Stimulated activated CD4-positive, alpha-beta T cell treated with anti-CD3 and anti-CD28 coated beads, Interleukin-4, amount 100 ng/mL, for 24 hours (primary cell): ENCODE results near the gene KREMEN2.
A peak's percentile ranks its signal among the peaks of the same experiment; 100 is the strongest.

Experiments
- DNase-seq: peaks from one replicate; pipeline ENCODE4 v3.0.0-alpha.2; 2020

Gene KREMEN2

DNA sequence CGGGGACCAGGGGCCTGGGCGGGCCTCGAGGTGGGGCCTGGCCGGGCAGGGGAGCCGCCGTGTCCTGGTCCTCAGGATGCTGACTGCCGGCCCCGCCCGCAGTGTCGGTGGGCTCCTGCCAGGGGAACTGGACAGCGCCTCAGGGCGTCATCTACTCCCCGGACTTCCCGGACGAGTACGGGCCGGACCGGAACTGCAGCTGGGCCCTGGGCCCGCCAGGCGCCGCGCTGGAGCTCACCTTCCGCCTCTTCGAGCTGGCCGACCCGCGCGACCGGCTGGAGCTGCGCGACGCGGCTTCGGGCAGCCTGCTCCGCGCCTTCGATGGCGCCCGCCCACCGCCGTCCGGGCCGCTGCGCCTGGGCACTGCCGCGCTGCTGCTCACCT lies 2.7 kb downstream of the KREMEN2 start:
- no peak for DNase-seq

DNA sequence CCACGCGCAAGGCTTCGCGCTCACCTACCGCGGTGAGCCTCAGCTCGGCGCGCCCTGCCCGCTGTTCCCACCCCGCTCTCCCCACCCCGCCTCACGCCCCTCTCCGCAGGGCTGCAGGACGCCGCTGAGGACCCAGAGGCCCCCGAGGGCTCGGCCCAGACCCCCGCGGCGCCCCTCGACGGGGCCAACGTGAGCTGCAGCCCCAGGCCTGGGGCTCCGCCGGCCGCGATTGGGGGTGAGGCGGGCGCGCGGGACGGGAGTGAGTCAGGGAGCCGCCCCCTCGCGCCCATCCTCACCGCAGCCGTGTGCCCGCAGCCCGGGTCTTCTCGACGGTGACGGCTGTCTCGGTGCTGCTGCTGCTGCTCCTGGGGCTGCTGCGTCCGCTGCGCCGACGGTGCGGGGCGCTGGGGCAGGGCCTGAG lies 3.1 kb downstream of the KREMEN2 start:
- no peak for DNase-seq

DNA sequence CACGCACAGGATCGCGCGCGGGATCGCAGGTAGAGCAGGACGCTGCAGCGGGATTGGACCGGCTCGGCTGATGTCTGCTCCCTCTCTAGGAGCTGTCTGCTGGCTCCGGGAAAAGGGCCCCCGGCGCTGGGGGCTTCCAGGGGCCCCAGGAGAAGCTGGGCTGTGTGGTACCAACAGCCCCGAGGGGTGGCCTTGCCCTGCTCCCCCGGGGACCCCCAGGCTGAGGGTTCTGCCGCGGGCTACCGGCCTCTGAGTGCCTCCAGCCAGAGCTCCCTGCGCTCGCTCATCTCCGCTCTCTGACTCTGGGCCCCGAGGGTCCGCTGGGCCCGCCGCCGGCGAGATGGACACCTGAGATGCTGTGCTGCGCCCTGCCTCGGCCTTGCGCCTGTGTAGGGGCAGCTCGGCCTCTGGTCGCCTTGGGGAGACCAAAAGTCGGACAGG lies 3.7 kb downstream of the KREMEN2 start:
- no peak for DNase-seq

DNA sequence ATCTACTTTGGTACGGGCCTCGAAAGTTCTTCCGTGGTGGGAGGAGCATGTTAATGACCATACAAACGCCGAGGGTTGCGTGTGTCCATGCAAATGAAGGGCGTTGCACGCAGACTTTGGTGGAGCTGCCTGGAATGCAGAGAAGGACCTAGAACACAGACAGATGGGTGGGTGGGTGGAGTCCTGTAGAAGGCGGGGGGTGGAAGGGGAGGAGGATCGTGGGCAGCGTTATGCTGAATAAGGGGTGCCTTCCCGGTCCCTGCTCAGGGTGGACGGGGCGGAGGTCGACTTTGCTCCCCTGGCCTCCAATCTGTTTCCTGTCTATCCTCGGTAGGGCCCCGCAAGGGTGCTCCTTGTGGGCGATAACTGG lies 4.3 kb downstream of the KREMEN2 start:
- DNase-seq = no peak

DNA sequence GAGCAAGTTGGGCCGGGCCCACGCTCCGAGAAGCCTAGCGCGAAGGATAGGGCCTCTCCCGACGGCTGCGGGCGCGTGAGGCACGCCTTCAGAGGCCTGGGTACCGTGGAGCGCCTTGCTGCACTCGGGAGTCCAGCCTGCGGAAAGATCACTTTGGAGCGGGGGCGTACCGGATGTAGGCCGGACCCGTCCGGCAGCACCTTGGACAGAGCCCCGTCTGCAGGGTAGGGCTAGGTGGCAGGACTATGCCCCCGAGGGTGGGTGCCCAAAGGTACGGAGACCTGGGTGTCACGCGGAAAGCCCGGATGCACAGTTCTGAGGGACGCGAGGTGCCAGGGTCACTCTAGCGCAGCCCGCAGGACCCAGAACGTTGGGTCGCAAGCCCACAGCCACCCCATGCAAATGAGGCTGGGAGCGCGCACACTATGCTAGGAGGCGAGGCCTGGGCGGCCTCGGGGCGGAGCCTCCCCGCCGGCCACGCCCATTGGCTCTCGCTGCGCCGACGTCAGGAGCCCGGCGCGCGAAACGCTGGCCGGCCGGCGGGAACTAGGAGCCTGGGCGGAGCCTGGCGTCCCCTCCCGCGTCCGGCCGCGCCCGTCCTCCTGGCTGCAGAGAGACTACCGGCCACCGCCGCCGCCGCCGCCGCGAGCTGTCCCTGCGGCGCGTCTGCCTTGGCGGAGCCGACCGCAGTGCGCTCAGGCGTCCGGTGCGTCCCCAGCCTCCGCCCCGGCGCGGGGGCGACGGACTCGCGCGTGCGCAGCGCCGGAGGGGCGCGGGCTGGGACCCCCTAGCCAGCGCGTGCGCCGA lies 4.9 kb downstream of the KREMEN2 start, which contains the start of gene PAQR4:
TSS of gene PAQR4 (plus strand) at position 611 of the 807 bp plus-strand sequence. CDS start 327 bp downstream, outside the sequence.
- DNase-seq = peak; percentile 77

DNA sequence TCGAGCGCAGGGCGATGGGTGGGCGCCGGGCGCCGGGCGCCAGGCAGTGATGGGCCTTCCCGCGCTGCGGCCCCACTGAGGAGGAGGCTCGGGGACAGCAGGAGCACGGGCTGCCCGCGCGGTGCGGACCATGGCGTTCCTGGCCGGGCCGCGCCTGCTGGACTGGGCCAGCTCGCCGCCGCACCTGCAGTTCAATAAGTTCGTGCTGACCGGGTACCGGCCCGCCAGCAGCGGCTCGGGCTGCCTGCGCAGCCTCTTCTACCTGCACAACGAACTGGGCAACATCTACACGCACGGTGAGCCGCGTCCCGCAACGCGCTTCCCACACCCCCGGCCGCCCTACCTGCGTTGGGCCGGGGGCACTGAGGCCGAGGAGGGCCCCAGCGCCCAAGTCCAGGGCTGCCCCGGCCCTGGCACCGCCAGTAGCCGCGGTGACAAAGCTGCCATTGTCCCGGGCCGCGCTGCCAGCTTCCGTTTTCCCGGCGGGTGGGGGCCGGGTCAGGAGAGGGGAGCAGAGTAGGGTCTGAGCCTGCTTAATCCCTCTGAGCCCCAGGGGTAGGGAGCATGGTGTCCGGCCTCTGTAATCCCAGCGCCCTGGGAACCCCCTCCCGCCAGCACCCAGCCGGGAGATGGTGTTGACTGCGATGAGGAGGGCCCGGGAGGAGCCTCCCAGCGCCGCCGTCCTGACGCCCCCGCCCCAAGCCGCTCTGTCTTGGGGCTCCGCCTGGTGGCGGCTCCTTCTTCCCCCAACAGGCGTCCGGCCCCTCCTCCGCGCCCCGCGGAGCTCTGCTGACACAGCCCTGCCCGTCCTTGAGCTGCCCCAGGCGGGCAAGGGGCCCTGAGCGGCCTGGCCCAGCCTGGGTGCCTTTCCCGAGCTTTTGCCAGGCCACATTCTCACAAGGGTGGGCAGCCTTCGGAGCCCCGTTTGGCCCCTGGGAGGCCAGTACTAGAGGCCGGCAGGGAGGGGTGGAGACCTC lies 5.8 kb downstream of the KREMEN2 start:
- DNase-seq = peak; percentile 79

DNA sequence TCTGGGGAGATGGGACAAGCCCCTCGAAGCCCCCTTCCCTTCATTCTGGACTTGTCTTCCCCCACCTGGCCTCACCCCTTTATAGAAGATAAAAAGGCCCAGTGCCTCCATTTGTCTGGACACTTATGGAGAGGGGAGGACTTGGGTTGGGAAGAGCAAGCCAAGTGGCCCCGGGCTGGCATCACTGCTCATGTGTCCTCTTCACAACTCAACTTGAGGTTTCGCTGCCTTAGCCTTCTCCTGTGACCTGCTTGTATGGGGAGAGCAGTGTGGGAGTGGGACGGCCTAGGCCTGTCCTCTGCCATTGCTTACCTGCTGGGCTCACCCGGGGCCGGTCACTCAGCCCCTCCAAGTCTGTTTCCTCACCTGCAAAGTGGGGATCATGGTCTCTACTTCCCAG lies 6.5 kb downstream of the KREMEN2 start:
- DNase-seq = no peak

DNA sequence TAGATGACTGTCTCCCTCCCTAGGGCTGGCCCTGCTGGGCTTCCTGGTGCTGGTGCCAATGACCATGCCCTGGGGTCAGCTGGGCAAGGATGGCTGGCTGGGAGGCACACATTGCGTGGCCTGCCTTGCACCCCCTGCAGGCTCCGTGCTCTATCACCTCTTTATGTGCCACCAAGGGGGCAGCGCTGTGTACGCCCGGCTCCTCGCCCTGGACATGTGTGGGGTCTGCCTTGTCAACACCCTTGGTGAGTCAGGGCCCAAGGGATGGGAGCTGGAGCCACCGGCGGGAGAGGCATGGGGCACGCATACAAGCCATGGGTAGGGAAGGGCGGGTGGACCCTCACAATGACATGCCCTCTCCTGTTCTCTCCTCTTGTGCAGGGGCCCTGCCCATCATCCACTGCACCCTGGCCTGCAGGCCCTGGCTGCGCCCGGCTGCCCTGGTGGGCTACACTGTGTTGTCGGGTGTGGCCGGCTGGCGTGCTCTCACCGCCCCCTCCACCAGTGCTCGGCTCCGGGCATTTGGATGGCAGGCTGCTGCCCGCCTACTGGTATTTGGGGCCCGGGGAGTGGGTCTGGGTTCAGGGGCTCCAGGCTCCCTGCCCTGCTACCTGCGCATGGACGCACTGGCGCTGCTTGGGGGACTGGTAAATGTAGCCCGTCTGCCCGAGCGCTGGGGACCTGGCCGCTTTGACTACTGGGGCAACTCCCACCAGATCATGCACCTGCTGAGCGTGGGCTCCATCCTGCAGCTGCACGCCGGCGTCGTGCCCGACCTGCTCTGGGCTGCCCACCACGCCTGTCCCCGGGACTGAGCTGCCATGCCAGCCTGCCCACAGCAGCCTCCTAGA lies 7.3 kb downstream of the KREMEN2 start:
- no peak for DNase-seq

DNA sequence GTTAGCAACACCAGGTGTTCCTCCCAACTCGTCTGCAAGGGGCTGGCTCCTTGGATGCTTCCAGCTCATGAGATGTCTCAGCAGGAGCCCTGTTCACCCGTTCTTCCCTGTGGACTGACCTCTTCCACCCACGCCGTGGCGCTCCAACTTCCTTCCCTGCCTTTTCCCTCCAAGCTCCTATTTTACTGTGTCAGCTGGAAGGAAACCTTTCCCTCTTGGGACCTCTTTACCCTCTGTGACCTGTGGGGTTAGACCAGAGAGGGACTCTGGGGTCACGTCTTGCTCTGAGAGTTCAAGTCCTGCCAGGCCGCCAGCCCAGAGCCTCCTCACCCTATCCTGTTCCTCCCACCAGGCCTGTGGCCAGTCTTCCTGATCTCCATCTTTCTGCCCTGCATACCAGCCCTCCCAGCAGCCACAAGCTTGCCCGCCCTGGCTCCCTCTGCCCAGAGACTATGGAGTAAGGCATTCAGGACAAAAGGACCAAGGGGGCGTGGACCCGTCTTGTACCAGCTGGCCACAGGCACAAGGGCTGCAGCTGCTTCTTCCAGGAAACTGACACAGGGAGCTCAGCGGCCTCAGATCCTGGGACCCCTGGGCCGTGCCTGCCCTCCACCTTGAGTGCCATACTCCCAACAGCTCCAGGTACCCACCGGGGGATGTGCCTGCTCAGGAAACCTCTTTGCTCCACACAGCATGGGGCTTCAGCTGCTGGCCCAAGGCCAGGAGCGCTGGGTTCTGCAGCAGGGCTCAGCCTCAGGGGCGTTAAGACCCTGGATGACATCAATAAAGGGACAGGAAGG lies 8.1 kb downstream of the KREMEN2 start:
- DNase-seq = no peak

DNA sequence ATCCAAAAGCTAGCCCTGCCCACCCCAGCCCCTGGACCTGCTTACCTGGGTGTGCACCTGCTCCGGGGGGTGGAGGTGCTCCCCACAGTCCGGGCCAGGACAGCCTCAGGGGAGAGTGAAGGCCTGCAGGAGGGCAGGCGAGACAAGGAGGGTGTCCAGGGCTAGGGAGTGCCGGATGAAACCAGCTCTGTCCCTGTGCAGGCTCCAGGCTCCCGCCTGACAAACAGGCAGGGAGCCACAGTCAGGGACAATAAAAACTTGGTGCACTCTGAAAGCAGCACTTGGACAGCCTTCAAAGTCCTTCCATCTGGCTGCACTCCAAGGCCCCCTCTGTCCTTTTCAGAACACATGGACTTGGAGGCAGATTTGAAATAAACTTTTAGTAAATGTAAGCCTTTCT lies 9.0 kb downstream of the KREMEN2 start:
- DNase-seq = no peak

DNA sequence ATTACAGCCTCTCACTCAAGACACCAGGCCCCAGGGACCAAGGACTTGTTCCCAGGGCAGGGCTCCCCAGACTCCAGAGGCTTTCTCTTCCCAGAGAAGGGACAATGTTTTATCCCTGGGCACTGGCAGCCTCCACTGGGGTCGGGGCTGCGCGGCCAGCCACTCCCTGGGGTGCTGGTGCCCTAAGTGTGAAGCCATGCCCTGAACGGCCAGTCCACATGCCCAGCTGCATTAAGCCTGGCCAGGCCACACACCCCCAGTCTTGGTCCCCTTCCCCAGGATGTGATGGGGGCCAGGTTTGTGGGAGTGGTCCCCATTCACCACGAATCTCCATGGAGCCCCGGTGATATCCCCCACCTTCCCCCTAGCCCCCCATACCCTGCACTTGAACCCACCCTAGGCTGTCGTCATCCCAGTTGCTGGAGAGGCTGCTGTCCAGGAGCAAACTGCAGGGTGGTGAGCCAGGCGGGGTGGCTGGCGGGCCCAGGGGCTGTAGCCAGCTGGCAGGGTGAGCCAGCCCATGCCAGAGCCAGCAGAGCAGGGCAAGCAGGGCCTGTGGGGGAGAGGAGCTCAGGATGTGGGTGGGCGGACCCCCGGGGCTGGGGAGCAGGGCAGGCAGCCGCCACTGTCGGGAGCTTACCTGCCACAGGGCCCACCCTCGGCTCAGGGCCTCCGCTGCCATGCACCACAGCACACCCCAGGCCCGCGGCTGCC lies 9.7 kb downstream of the KREMEN2 start:
- no peak for DNase-seq

DNA sequence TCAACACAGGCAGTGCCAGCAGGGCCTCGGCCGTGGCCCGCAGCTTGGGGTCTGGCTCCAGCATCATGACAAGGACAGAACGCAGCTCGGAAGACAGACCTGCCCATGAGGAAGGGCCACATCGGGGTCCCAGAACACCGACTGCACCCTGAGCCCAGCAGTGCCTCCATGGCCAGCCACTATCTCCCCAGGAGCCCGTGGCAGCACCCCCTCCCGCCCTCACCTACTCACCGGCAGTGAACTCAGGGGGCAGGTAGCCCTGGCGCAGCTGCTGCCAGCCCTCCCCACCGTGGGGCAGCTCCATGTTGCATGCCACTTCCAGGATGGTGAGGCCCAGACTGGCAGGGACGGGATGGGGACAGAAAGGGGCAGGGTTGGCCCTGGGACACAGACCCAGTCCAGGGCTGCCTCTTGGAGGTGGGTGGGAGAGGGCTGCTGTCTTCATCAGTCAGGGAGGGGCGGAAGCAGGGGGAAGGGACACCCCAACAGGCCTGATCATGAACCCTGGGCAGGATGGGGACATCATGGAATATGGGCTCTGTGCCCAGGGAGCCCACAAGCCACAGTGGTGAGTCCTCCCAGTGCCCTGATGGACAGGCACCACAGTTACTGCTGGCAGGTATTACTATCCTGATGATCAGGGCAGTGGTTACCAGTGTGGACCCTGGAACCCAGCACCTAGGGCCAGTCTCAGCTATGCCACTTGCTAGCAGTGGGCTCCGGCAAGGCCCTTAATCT lies 10.4 kb downstream of the KREMEN2 start:
- no peak for DNase-seq

DNA sequence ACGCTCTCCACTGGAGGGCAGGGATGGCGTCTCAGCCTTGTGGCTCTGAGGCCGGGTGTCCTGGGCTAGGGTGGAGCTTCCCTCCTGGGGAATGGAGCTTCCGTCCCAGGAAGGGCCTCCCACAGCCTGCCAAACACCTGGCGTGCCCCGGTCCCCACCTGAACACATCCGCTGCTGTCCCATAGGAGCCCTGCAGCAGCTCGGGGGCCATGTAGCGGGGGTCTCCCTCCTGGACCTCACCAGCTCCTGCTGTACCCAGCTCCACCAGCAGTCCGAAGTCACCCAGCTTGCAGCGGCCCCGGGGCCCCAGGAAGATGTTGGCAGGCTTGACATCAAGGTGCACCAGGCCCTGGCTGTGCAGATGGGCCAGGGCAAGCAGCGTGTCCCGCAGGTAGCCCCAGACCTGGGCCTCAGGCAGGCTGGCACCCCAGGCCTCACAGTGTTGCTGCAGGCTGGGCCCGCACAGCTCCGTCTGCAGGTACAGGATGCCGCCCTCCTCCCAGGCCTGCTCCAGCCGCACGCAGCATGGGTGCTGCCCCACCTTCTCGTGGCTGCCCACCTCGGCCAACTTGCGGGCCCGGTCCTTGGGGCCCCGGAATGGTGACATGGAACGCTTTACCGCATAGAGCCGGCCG lies 11.2 kb downstream of the KREMEN2 start:
- DNase-seq = no peak

DNA sequence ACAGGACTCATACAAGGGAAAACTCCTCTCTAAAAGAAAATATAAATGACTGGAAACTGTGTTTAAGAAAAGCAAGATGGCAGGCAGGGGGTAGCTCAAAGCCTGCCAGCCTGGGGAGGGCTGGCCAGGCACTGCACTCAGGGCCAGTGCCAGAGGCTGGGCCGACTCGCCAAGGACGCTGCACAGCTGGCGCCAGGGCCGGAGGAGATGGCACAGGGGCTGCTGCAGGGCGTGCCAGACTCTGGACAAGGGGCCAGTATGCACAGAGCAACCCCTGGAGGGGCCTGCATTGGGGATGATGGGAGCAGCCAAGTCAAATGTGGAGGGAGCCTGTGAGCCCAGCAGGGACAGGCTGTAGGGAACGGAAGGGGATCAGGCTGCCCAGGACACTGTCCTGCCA lies 12.1 kb downstream of the KREMEN2 start:
- DNase-seq = no peak

DNA sequence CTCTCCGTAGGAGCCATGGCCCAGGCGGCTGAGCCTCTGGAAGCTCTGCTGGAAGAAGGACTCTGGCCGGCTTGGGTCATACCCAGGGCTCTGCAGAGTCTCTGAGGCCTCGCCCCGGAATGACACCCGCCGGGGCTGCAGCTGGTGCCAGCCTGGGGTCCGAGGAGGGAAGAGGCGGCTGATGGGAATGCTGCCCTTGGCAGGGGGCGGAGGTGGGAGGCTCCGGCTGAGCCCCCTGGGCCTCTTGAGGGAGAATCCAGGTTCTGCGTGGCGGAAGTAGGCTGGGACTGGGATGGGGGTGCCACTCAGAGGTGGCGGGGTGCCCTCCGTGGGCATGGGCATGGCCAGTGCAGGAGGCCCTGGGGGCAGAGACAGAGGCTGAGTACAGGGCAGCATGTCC lies 12.6 kb downstream of the KREMEN2 start:
- DNase-seq = no peak

DNA sequence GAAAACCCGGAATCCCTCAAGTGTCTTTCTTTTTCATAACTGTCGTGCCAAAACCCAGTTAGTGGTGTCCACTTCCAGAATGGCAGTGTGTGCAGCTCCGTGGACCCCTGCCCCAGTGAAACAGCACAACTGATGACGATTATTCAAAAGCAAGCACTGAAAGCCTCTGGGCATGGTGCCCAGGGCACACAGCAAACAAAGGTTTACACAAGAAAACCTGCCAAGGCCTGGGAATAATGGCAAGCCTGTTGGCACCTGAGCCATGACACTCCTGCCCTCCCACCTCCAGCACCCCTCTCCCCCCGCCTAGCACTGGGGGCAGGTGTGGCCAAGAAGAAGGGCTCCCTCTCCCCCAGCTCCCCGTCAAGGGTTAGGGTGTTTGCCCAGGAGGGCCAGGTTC lies 13.4 kb downstream of the KREMEN2 start:
- no peak for DNase-seq

DNA sequence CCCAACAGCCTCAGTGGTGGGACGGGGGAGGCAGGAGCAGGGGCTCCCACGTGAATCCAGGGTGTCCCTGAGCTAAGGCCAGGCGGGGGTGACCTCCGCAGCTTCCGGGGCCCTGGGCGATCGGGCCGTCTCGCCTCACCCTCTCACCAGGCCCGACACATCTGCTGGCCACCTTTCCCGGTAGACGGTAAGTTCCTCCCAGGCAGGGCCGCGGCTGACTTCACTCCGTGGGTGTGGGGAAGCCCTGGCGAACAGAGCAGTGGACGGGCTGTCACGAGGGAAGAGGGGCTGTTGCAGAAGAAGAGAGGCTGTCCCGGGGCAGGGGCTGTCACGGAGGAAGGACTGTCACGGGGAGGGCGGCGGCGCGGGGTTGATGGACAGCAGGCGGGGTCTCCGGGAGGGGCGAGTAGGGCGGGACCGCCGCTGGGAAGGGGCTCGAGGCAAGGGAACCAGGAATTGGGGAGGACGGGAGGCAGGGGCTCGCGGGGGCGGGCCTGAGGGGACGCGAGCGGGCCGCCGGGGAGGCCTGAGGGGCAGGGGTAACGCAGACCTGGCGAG lies 15.7 kb downstream of the KREMEN2 start:
- DNase-seq = no peak

DNA sequence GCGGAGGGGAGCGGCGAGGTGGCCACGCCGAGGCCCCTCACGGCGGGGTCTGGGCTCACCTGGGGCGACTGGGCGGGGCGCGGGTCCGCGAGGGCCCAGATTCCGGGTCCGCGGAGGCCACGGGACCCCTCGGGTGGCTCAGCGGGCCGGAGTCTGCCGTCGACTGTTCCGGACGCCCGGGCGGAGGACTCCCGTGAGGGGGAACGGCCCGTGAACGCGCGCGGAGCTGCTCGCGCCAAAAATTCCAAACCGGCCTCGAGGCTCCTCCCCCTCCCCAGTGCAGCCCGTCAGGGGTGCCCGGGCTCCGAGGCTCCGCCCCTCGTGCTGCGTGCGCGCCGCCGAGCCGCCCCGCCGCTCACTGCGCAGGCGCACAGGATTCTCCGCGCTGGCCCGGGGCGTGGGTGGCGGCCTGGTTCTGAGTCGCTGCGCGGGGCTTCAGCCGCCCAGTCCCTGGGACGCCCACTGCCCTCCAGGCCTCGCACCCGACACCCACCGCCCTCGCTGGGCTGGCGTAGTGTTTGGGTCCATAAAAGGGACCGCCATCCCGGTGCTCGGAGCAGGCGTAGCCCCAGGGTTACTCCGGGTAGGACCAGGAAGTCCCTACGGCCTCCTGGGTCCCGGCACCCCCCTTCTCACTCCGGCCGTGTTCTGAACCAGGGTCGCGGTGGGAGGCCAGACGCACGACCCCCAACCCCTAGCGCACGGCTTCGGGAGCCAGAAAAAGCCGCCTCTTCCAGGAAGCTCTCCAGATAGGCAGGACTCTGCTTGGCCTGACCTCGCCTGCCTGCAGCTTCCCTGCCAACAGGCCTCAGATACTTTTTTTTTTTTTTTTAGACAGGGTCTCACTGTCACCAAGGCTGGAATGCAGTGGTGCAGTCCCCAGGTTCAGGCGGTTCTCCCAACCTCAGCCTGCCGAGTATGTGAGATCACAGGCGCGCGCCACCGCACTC lies 16.4 kb downstream of the KREMEN2 start, which contains the start of gene PKMYT1:
TSS of gene PKMYT1 (minus strand) at position 220 of the 950 bp plus-strand sequence. CDS start 789 bp downstream, outside the sequence.
- DNase-seq = peak; percentile 94
